HAP-1 (cell line): ENCODE results near the gene PPID.
A peak's percentile ranks its signal among the peaks of the same experiment; 100 is the strongest.
"Not testable (repeated sequence)": the region's sequence is repeated elsewhere in the genome, so short reads cannot be mapped to it uniquely, and the experiment has no call there.

ENCODE experiments used
- DNase-seq, 2 experiments: peaks; one replicate each; pipeline ENCODE4 v3.0.0-alpha.2; 2016 to 2020; ENCODE audit warnings: low spot score in 2 of 2
- H3K27me3 ChIP-seq: fragments of 250-450 bp; sonication (Bioruptor Pico); 2 replicates; pipeline ENCODE4 v1.5.1; 2020; ENCODE audit warnings: low read depth, mild to moderate bottlenecking, moderate library complexity
- H3K36me3 ChIP-seq: fragments of 250-450 bp; sonication (Bioruptor Pico); replicated peaks from 2 replicates; pipeline ENCODE4 v1.5.1; 2020; ENCODE audit warnings: mild to moderate bottlenecking
- H3K4me1 ChIP-seq: fragments of 250-450 bp; sonication (Bioruptor Pico); 2 replicates; pipeline ENCODE4 v1.5.1; 2020; ENCODE audit warnings: mild to moderate bottlenecking
- H3K4me3 ChIP-seq: fragments of 250-450 bp; sonication (Bioruptor Pico); 2 replicates; pipeline ENCODE4 v1.5.1; 2020; ENCODE audit warnings: mild to moderate bottlenecking, moderate library complexity
- H3K9me3 ChIP-seq: fragments of 250-450 bp; sonication (Bioruptor Pico); 2 replicates; pipeline ENCODE4 v1.5.1; 2020; ENCODE audit warnings: mild to moderate bottlenecking, moderate library complexity
- in situ Hi-C: fragments of 300-500 bp; cut with MboI; formaldehyde crosslinking; loops from 3 replicates; pipeline ENCODE4 v1.14.3; 2020; ENCODE audit warnings: low sequenced_read_pairs, inconsistent platforms, mixed read lengths

The PPID gene

GRCh38 chr4:158721680-158722079 lies 1.5 kb downstream of the PPID start:
- peak overlapping the region; percentile 89 for H3K4me3 ChIP-seq
- H3K4me1 ChIP-seq: peaks cover 10% of the 10 kb centered on the region
- peaks cover 45% of the 10 kb centered on the region for H3K36me3 ChIP-seq
- H3K9me3 ChIP-seq: no peaks in the 10 kb centered on the region
- in situ Hi-C loops: loop anchor here (10.0 kb wide), 2 partner anchors 123 to 483 kb away; no protein-coding TSS in a partner anchor
- no peaks in the 10 kb centered on the region for H3K27me3 ChIP-seq
- no peak for DNase-seq

- in situ Hi-C loops: no loop called here
- Histone ChIP-seq H3K36me3 (peaks cover 75% of the 10 kb centered on the region), H3K4me1 (no peaks in the 10 kb centered on the region), H3K9me3 (no peaks in the 10 kb centered on the region), H3K27me3 (no peaks in the 10 kb centered on the region), H3K4me3 (no peak overlapping the region)
- no peak for DNase-seq
Observed at GRCh38 chr4:158715802-158716201, 7.4 kb downstream of the PPID start.

- Histone ChIP-seq H3K4me3 (no peak overlapping the region), H3K9me3 (no peaks in the 10 kb centered on the region), H3K36me3 (peaks cover 80% of the 10 kb centered on the region), H3K27me3 (no peaks in the 10 kb centered on the region), H3K4me1 (no peaks in the 10 kb centered on the region)
- no peak for DNase-seq
- in situ Hi-C loops: no loop called here
Observed at GRCh38 chr4:158714937-158715336, 8.3 kb downstream of the PPID start.

- H3K27me3 ChIP-seq, in situ Hi-C loops, H3K4me1 ChIP-seq, DNase-seq, H3K4me3 ChIP-seq, H3K9me3 ChIP-seq: not testable (repeated sequence)
- peaks cover 80% of the 10 kb centered on the region for H3K36me3 ChIP-seq
Observed at GRCh38 chr4:158712622-158713021, 10.6 kb downstream of the PPID start.

GRCh38 chr4:158710814-158711213 lies 12.4 kb downstream of the PPID start:
- no peak for DNase-seq
- Histone ChIP-seq H3K4me3 (no peak overlapping the region), H3K36me3 (peaks cover 73% of the 10 kb centered on the region), H3K27me3 (no peaks in the 10 kb centered on the region), H3K9me3 (no peaks in the 10 kb centered on the region), H3K4me1 (no peaks in the 10 kb centered on the region)
- in situ Hi-C loops: no loop called here

GRCh38 chr4:158704274-158704673 lies 18.9 kb downstream of the PPID start:
- Histone ChIP-seq H3K36me3 (peaks cover 26% of the 10 kb centered on the region), H3K9me3 (no peaks in the 10 kb centered on the region), H3K4me3 (no peak overlapping the region)

GRCh38 chr4:158688813-158689212 lies 34.4 kb downstream of the PPID start:
- no peaks in the 10 kb centered on the region for H3K4me1 ChIP-seq
- no peak for DNase-seq
- H3K36me3 ChIP-seq: no peaks in the 10 kb centered on the region
- in situ Hi-C loops: no loop called here
- no peak overlapping the region for H3K4me3 ChIP-seq
- H3K27me3 ChIP-seq: no peaks in the 10 kb centered on the region
- no peaks in the 10 kb centered on the region for H3K9me3 ChIP-seq

More at GRCh38 chr4:158704274-158704673, 18.9 kb downstream of the PPID start:
- no peaks in the 10 kb centered on the region for H3K27me3 ChIP-seq
- no peak for DNase-seq
- in situ Hi-C loops: no loop called here
- no peaks in the 10 kb centered on the region for H3K4me1 ChIP-seq

- H3K36me3 ChIP-seq: no peaks in the 10 kb centered on the region
- no peaks in the 10 kb centered on the region for H3K9me3 ChIP-seq
- DNase-seq: no peak
- in situ Hi-C loops: no loop called here
- no peaks in the 10 kb centered on the region for H3K4me1 ChIP-seq
- no peaks in the 10 kb centered on the region for H3K27me3 ChIP-seq
- H3K4me3 ChIP-seq: no peak overlapping the region
Observed at GRCh38 chr4:158682066-158682465, 41.1 kb downstream of the PPID start.

GRCh38 chr4:158681629-158682028 lies 41.6 kb downstream of the PPID start:
- Histone ChIP-seq H3K4me1 (no peaks in the 10 kb centered on the region), H3K27me3 (no peaks in the 10 kb centered on the region), H3K36me3 (no peaks in the 10 kb centered on the region), H3K4me3 (no peak overlapping the region), H3K9me3 (no peaks in the 10 kb centered on the region)
- DNase-seq: no peak
- in situ Hi-C loops: no loop called here

GRCh38 chr4:158678767-158679166 lies 44.4 kb downstream of the PPID start:
- Histone ChIP-seq H3K36me3 (no peaks in the 10 kb centered on the region), H3K27me3 (no peaks in the 10 kb centered on the region), H3K9me3 (no peaks in the 10 kb centered on the region), H3K4me1 (no peaks in the 10 kb centered on the region), H3K4me3 (no peak overlapping the region)
- in situ Hi-C loops: no loop called here
- no peak for DNase-seq

- Histone ChIP-seq H3K9me3 (no peaks in the 10 kb centered on the region), H3K4me1 (peaks cover 8% of the 10 kb centered on the region; the same call in 1 of the 2 replicates), H3K4me3 (no peak overlapping the region), H3K27me3 (no peaks in the 10 kb centered on the region), H3K36me3 (no peaks in the 10 kb centered on the region)
- no peak for DNase-seq
- in situ Hi-C loops: no loop called here
Observed at GRCh38 chr4:158676076-158676475, 47.1 kb downstream of the PPID start.

- Histone ChIP-seq H3K27me3 (no peaks in the 10 kb centered on the region), H3K4me3 (no peak overlapping the region), H3K4me1 (peaks cover 8% of the 10 kb centered on the region; the same call in 1 of the 2 replicates), H3K9me3 (no peaks in the 10 kb centered on the region), H3K36me3 (peaks cover under 1% of the 10 kb centered on the region; the same call in 1 of the 2 replicates)
- in situ Hi-C loops: no loop called here
- DNase-seq: no peak
Observed at GRCh38 chr4:158673633-158674032, 49.6 kb downstream of the PPID start.

GRCh38 chr4:158671915-158672806 lies 51.0 kb downstream of the PPID start, which contains the start of gene ETFDH:
Gene ETFDH, plus strand, starts transcription at chr4:158672296. Its CDS starts 161 bp downstream, at chr4:158672457.
- no peaks in the 10 kb centered on the region for H3K27me3 ChIP-seq
- H3K4me1 ChIP-seq: peaks cover 8% of the 10 kb centered on the region
- H3K36me3 ChIP-seq: peaks cover 5% of the 10 kb centered on the region; the same call in 1 of the 2 replicates
- peak; percentile 98 for DNase-seq
- no peaks in the 10 kb centered on the region for H3K9me3 ChIP-seq
- peak within 1 kb of the TSS; percentile 94 for H3K4me3 ChIP-seq
- in situ Hi-C loops: no loop called here

GRCh38 chr4:158671665-158671914 lies 51.6 kb downstream of the PPID start, which contains the start of gene C4orf46:
Gene C4orf46, minus strand, starts transcription at chr4:158671887. Its CDS starts 86 bp downstream, at chr4:158671801.
- peaks cover 5% of the 10 kb centered on the region; the same call in 1 of the 2 replicates for H3K36me3 ChIP-seq
- no peak for DNase-seq
- H3K27me3 ChIP-seq: no peaks in the 10 kb centered on the region
- peak within 1 kb of the TSS; percentile 94 for H3K4me3 ChIP-seq
- peaks cover 8% of the 10 kb centered on the region for H3K4me1 ChIP-seq
- in situ Hi-C loops: no loop called here
- H3K9me3 ChIP-seq: no peaks in the 10 kb centered on the region
